ENCODE measurements around the gene LTO1. TPM values are rescaled to one million over a fixed set of nuclear protein-coding genes. Genes with fewer than 3 reads are reported as not detected.

LTO1 gene
- total RNA-seq, 1 donor from 2014 or later: 52.5 TPM

- Mint-ChIP-seq H3K9me3 (no peaks in the 10 kb centered on the region), H3K27me3 (peaks cover 16% of the 10 kb centered on the region), H3K27ac (no peak overlapping the region), H3K4me3 (no peak overlapping the region), H3K36me3 (ENCODE audit: low read depth) (no peaks in the 10 kb centered on the region), H3K4me1 (peaks cover 9% of the 10 kb centered on the region)
- ATAC-seq (ENCODE audit: low read depth): no peak
- intact Hi-C loops (cut with micrococcal nuclease): loop anchor here (1.0 to 5.0 kb wide), 2 partner anchors 158 to 1073 kb away; no protein-coding TSS in a partner anchor
- CTCF ChIA-PET: interaction anchor here (0.8 to 1.2 kb wide), 2 partner anchors 14 to 157 kb away, joined by 3 read pairs; no protein-coding TSS in a partner anchor
- POLR2A ChIA-PET: no interaction called here
- no peak for DNase-seq
- no peak for TF ChIP-seq CTCF (IDR thresholded peaks at IDR 0.05)
Observed at GRCh38 chr11:69684651-69685050, 9.5 kb upstream of the LTO1 start.

- TF ChIP-seq CTCF (IDR thresholded peaks at IDR 0.05): no peak
- Mint-ChIP-seq H3K9me3 (no peaks in the 10 kb centered on the region), H3K36me3 (ENCODE audit: low read depth) (no peaks in the 10 kb centered on the region), H3K4me1 (peaks cover 9% of the 10 kb centered on the region), H3K27me3 (peaks cover 13% of the 10 kb centered on the region), H3K27ac (no peak overlapping the region), H3K4me3 (no peak overlapping the region)
- no peak for DNase-seq
- ChIA-PET POLR2A (no interaction called here), CTCF (interaction anchor here (0.8 to 1.2 kb wide), 2 partner anchors 13 to 158 kb away, joined by 3 read pairs; no protein-coding TSS in a partner anchor)
- intact Hi-C loops (cut with micrococcal nuclease): no loop called here
- no peak for ATAC-seq (ENCODE audit: low read depth)
Observed at GRCh38 chr11:69683764-69684333, 8.7 kb upstream of the LTO1 start.

GRCh38 chr11:69682681-69683326 lies 7.7 kb upstream of the LTO1 start:
- Mint-ChIP-seq H3K4me1 (peaks cover 9% of the 10 kb centered on the region), H3K9me3 (no peaks in the 10 kb centered on the region), H3K27me3 (peaks cover 7% of the 10 kb centered on the region), H3K27ac (no peak overlapping the region), H3K36me3 (ENCODE audit: low read depth) (no peaks in the 10 kb centered on the region), H3K4me3 (no peak overlapping the region)
- ATAC-seq (ENCODE audit: low read depth) (no peak), DNase-seq (no peak)
- intact Hi-C loops (cut with micrococcal nuclease): no loop called here
- TF ChIP-seq CTCF (IDR thresholded peaks at IDR 0.05): no peak
- POLR2A ChIA-PET: no interaction called here
- CTCF ChIA-PET: no interaction called here

- Mint-ChIP-seq H3K27ac (no peak overlapping the region), H3K9me3 (no peaks in the 10 kb centered on the region), H3K4me3 (no peak overlapping the region), H3K36me3 (ENCODE audit: low read depth) (no peaks in the 10 kb centered on the region), H3K4me1 (peaks cover 9% of the 10 kb centered on the region), H3K27me3 (peaks cover 7% of the 10 kb centered on the region)
- DNase-seq: no peak
- CTCF ChIA-PET: no interaction called here
- POLR2A ChIA-PET: no interaction called here
- no peak for ATAC-seq (ENCODE audit: low read depth)
- intact Hi-C loops (cut with micrococcal nuclease): no loop called here
- TF ChIP-seq CTCF (IDR thresholded peaks at IDR 0.05): no peak
Observed at GRCh38 chr11:69682221-69682620, 7.1 kb upstream of the LTO1 start.

GRCh38 chr11:69680688-69681087 lies 5.5 kb upstream of the LTO1 start:
- ChIA-PET CTCF (interaction anchor here (0.6 kb wide), 1 partner anchor 11 kb away, joined by 3 read pairs; no protein-coding TSS in a partner anchor), POLR2A (no interaction called here)
- no peak for TF ChIP-seq CTCF (IDR thresholded peaks at IDR 0.05)
- Mint-ChIP-seq H3K36me3 (ENCODE audit: low read depth) (no peaks in the 10 kb centered on the region), H3K27me3 (peaks cover 4% of the 10 kb centered on the region), H3K9me3 (no peaks in the 10 kb centered on the region), H3K4me3 (no peak overlapping the region), H3K4me1 (peaks cover 3% of the 10 kb centered on the region), H3K27ac (no peak overlapping the region)
- ATAC-seq (ENCODE audit: low read depth): no peak
- intact Hi-C loops (cut with micrococcal nuclease): no loop called here
- DNase-seq: no peak
